M059J (cell line): ENCODE data around the gene CDHR3. TPM values are rescaled to one million over a fixed set of nuclear protein-coding genes. Genes with fewer than 3 reads are reported as not detected.
"Not testable (repeated sequence)": the region's sequence is repeated elsewhere in the genome, so short reads cannot be mapped to it uniquely, and the experiment has no call there.

Source experiments
- DNase-seq: peaks from one replicate; pipeline ENCODE4 v3.0.0-alpha.2; 2012; ENCODE audit warnings: low read depth
- total RNA-seq: library from RNA; depleted of rRNA; stranded (reverse); fragments of >200 nt; shearing (Covaris generic); gene quantifications from 2 replicates; pipeline ENCODE4 v1.2.3, GENCODE V29; 2014

CDHR3 gene
- total RNA-seq, 1 experiment from 2014 or later, result 2.1 TPM

DNA sequence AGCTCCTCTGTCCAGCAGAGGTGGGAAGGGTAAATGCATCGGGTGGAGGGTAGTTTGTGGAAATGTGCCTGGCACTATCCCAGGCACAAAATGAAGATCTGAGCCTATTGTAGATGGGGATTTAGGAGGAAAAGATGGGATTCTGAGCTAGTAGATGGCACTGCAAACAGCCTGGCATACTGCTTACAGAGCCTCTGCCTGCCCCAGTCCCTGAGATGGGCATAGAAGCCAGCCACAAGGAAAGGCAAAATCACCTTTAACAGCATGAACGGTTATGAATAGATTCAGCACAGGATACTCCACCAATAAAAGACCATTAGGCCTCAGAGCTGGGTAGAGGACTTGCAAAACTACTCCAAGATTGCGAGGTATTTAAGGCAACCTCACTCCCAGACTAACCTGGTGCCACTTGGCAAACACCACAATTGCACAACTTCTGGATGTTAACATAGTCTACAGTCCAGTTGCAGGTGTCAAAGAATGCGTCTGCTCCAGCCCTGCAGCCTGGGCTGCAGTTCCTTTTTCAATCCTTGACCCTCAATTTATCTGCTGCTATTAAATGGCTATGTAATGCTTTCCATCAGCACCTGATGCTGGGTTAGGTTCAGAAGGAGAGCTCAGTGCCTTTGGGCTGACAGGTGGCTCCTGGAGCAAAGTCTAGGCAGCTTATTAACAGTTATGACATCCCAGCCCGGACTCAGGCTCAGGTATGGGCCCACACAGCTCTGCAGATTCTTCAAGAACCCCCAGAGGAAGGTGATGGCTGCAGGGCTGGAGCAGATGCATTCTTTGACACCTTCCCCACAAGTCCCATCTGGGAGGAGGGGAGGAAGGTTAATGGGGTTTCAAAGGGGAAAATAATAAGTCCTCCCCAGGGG is 34.0 kb downstream of the CDHR3 start:
- no peak for DNase-seq

DNA sequence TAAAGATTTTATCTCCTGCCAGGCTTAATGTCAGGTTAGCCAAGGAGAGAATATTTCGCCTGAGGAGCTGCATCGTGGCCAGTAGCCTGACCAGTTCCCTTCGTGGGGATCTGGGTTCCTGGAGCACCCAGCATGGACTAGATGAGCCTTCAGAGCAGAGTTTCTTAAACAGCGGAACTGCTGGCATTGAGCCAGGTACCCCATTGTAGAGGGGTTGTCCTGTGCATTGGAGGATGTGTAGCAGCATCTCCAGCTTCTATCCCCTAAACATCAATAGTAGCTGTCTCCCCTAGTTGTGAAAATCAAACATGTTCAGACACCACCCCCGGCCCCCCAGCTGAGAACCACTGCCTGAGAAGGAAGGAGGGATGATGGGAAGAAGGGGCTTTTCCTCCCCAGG is 36.2 kb downstream of the CDHR3 start:
- no peak for DNase-seq

DNA sequence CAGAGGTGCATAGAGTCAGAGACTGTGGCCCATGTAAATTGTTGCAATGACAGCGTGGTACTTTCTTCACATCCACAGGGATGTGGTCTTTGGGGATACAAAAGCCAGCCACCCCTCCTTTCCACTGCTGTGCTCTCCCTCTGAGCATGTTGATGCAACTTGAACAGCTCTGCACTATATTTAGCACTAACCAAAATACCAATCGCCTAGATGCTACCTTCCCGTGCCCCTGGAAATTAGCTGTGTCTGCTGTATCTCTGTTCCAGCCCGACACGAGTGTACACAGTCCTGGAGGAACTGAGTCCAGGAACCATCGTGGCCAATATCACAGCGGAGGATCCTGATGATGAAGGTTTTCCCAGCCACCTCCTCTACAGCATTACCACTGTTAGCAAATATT is 38.1 kb downstream of the CDHR3 start:
- DNase-seq, result no peak

DNA sequence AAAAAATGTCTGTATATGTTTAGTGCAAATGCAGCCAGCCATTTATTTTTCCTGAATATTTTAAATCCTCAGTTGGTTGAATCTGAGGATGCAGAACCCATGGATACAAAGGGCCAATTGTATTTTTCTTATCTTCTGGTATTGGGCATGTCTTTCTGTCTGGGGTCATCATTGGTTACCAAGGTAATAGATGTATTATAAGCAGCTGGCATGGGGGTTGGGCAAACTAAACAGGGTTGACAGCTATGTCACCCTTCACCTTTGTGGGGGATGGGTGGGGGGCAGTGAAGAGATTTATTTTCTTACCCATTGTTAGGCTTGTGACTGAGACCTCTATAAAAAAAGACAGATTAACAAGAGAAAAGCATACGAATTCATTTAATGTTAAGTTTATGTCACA is 38.8 kb downstream of the CDHR3 start:
- no peak for DNase-seq

DNA sequence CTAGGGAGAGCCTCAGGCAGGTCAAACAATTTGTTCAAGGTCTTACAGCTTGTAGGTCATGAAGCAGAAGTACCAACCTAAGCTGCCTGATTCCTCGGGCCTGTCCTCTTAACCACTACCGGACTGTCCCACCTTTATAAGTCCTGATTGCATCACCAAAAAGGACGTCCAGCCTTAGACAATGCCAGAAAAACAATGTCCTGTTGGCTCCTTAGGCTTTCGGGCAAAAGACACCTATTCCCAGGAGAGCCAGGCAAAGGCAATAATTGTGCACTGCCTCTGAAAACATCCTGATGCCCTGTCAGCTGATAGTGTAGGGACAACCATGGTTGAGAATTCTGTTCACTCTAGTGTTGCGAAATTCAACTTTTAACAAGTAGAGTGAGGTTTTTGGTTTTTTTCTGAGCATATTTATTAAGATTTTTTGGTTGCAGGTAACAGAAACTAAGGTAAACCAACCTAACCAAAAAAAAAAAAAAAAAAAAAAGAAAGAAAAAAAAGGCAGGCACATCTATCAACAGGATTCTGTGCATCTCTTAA is 40.5 kb downstream of the CDHR3 start:
- DNase-seq, result no peak

DNA sequence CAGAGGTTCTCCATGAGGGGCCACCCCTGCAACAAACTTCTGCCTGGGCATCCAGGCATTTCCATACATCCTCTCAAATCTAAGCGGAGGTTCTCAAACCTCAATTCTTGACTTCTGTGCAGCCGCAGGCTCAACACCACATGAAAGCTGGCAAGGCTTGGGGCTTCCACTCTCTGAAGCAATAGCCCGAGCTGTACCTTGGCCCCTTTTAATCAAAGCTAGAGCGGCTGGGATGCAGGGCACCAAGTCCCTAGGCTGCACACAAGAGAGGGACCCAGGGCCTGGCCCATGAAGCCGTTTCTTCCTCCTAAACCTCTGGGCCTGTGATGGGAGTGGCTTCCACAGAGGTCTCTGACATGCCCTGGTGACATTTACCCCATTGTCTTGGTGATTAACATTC is 43.8 kb downstream of the CDHR3 start:
- DNase-seq, result no peak

DNA sequence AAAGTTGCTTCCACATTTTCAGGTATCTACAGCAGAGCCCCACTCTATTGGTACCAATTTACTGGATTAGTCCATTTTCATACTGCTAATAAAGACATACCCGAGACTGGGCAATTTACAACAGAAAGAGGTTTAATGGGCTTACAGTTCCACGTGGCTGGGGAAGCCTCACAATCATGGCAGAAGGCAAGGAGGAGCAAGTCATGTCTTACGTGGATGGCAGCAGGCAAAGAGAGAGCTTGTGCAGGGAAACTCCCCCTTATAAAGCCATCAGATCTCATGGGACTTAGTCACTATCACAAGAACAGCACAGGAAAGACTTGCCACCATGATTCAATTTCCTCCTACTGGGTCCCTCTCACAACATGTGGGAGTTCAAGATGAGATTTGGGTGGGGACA is 44.7 kb downstream of the CDHR3 start:
- DNase-seq, result not testable (repeated sequence)

DNA sequence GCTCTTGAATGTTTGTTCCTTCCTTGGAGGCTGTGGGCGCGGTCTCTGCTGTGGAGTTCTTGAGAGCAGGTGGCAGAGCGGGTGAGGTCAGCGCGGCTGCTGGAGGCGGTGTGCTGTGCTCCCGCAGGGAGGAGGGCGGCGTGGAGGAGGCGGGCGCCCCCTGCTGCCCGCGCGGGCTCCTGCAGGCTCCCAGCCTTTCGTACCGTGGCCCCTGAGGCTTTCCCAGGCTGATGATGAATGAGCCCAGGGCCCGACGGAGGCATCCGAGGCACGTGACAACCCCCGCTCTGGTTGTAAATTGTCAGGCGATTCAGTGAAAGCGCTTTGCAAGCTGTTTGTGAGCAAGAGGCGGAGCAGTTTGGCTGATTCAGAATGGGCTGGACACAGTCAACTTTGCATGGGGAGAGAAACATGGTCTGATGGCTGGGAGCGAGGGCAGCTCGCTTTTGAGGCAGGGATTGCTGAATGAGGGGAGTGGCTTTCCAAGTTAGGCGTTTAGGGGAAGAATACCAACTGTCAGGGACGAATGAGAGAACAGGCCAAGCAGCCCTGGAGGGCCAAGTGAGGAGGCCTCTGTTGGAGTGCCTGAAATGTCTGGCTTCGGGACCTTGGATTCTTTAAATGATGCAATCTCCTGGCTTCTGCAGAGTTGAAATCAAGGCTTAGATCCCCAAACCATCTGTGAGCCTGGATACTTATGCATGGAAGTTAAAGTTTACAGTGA is 46.6 kb downstream of the CDHR3 start:
- peak; percentile 96 for DNase-seq

DNA sequence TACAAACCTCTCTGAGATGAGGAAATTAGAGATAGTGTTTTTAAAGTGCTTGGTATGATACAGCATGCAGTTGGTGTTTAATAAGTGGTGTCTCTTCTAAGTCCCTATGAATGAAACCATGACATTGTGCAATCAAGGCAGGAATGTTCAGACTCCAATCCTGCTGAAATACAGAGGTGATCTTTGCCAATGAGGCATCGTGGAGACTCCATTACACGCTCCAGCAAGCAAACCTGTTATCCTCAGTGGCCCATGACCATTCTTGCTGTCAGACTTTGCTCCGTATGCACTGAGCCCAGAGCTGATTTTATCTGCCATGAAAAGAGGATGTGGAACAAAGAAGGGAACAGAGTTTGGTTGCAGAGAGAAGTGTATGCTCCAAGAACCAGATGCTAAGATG is 47.3 kb downstream of the CDHR3 start:
- no peak for DNase-seq

DNA sequence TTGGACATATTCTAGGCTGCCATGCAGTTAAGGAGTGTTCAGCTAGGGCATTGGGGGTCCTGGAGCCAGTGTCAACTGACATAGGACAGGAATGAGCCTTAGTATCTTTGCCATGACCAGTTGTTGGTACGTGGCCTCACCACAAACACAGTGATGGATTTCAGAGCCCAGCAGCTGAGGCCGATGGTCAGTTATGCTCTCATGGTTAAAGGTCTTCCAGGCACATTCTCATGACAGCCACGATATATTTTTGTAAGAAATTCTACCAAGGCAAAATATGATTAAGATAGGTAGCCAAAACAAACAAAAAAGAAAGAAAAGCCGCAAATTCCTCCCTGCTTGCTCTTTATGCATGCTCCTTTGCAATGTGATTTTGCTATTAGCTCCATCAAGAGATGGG is 47.8 kb downstream of the CDHR3 start:
- no peak for DNase-seq

DNA sequence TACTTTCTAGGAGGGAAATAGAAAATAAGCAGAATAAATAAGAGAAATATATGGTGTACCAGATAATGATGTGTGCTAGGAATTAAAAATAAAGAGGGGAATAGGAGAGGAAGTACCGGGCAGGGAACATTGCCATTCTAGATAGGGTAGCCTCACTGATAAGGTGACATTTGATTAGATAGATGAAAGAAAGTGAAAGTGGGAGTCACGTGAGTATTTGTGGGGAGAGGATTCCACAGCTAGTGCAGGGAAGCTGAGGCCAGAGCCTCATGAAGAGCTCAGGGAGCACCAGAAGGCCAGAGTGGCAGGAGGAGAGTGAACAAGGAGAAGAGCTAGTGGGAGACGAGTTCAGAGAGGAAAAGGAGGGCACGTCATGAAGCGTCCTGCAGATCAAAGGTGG is 49.1 kb downstream of the CDHR3 start:
- no peak for DNase-seq

DNA sequence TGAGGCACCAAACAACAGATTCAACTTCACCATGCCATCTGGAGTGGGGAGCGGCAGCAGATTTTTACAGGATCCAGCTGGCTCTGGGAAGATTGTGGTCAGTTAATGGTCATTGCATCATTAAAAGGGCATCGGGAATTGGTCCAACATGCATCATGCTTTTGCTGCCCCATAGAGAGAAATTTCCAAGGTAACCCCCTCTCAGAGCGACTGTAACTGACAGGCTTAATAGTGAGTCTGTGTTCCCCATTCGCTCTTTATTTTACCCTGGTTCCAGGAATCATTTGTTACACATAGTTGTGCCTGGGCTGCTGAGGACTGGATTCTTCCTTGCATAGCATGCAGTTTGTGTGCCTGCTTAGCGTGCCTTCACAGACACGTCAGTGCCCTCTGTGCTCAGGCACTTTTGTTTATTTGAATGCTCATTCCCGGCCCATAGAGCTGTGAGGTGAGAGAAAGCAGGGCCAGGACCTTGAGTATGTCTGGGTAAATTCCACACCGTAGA is 49.9 kb downstream of the CDHR3 start:
- DNase-seq, result peak; percentile 95

DNA sequence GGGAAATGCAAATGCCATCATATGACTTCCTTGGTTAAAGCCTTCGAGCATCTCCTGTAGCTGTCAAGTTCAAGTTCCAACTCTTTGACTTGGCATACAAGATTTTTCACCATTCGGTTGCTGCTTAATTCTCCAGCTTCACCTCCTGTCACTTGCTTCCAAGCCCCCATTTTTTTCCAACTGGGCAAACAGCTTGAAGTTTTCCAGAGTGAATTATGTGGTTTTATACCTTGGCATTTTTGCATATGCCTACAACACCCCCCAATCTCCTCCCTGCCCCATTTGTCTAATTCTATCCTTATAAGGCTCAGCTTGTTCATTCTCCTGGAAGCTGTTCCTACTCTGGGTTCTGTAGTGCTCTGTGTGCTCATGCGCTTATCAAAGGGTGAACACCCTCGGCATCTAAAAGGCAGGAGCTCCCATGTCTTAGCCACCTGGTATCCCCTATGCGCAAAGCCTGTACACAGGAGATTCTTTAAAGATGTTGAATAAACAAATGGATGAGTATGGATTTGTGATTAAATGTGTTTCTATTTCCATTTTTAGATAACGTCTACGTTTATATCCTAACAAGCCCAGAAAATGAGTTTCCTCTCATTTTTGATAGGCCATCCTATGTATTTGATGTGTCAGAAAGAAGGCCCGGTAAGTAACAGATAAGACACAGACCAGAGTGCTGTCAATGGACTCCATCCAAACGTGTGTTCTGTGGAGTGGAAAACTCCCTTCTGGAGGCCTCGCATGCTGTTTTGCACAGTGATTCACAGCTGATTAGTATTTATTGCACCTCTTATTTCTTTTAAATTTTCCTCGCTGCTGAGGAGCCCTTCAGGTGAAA is 52.5 kb downstream of the CDHR3 start:
- DNase-seq, result no peak

DNA sequence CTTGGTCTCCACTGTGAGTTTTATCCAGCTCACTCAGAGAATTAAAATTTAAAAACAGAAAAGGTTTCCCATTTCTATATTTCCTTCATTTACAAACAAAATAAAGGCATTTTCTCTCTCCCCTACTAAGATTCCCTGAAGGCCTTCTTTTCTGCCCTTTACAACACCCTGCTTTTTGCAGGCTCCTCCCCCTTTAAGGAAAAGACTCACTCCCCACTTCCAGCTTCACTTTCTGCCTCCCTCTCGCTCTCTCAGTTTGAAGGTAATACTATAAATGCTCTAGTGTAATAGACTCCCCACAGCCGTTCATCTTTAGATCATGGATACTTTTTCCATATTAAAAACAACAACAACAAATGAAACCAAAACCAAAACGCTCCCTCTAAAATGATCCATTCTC is 53.3 kb downstream of the CDHR3 start:
- no peak for DNase-seq

DNA sequence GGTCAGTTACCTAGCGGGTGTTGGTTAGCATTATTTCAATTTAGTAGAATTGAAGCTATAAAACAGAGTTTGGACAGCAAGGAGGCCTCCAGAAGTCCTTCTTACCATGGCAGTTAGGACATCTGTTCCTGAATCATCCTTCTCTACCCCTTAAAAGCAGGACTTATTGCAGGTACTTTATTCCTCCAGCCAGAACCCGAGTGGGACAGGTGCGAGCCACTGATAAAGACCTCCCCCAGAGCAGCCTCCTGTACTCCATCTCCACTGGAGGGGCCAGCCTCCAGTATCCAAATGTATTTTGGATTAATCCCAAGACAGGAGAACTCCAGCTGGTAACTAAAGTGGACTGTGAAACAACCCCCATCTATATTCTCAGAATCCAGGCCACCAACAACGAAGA is 54.6 kb downstream of the CDHR3 start:
- DNase-seq, result no peak

DNA sequence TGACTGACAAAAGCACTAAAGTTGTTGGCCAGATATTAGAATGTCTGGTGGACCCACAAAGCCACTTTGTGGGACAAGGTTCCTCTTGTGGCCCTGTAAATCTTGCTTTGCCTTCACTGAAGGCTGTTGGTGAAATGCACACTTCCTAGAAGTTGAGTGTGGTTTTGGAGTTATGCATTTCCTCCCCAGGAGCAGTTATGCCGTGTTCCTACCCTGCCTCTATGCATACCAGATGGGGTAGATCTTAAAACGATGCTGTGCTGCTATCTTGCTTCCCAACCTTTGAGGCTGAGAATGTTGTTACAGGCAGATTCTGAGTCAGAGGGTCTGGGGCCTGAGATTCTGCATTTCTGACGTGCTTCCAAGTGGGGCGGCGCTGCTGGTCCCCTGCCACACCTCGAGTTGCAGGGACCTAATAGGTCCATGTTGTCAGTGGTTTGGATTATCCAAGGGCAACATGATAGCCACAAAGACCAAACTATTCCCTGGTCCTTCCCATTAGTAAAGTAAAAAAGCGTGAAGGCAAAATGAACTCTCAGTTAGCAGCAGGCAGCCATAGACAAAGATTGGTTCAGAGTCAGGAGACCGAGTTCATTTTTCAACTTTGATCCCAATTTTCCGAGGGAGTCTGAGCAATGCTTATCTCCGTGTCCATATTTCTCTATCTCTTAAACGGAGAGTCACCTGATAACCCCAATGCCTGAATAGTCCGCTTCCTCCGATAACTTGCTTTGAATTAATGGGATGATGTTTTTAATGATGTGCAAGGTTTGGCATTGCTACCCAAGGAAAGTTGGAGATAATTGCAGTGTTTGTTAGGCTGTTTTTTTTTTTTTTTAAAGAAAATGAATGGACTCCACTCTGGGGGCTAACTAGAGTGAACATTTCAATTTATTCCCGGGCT is 55.8 kb downstream of the CDHR3 start:
- no peak for DNase-seq

DNA sequence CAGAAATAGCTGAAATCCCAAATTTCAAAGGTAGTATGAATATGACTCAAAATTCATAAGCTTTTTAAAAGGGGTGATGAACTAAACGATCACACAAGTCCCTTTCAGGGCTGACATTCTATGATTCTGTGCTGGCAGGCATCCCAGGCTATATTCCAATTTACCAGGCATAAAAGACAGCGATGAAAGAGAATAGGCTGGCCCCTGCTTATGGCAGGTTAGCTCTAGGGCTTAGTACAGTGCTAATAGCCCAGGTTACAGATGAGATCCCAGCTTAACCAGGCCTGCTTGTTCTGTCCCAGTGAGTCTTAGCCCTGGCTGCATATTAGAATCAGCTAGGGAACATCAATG is 56.4 kb downstream of the CDHR3 start:
- no peak for DNase-seq

DNA sequence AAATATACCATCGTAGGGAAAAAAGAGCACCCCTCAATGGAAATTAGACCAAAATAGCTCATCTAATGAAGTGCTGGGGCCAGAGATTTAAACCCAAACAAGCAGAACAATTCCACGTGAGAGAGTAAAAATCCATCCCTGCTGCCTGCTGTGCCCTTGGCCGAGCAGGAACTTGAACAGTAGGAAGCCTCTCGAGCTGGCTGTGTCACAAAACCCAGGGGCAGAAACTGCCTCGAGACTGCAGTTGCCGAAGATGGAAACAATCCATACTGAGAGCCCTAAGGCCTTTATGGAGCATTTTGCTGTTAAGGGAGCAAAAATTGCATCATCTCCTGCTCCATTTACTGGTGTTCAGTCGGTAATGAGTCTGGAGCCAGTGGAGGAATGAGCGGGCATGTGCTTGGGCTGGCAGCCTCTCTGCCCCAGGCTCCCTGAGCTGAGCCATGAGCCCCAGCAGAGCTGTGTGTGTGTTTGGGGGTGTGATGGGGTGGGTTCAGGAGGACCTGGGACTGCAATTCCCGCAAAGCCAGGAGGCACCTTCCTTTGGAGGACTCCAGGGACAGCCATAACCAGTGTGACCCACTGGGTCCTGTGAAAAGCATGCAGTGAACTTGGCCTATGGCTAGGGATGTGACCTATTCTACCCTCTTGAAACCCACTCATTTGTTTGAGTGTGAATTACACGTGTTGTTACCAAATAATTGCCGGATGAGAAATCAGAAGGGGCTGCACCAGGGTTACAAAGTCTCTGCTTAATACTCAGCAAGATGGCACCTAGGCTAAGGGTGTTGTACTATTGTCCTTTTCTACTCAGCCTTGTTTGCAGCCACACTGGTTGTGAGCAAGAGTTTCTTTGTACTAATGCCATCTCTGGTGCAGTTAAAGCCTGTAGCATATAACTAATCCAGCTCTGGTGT is 58.3 kb downstream of the CDHR3 start:
- no peak for DNase-seq

DNA sequence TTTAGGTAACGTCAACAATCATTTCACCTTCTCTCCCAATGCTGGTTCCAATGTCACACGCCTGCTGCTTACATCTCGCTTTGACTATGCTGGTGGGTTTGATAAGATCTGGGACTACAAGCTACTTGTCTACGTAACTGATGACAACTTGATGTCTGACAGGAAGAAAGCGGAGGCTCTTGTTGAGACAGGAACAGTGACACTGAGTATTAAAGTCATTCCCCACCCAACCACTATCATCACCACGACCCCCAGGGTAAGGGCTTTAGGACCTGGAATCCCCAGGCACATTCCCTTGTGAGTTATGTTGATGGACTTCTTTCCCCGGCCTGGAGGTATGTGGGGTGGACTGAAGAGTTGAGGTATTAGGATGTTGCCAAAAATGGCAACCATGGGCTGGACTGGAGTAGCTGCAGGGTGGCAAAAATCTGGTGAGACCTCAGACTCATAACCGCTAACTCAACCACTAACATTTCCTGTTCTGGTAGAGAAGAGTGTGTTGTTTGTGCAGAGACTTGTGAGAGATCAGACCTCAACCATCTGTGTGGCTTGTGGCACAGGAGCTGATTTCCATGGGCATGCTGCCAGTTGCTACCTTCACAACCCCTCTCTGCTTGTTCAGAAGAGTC is 59.2 kb downstream of the CDHR3 start:
- peak; percentile 71 for DNase-seq
